H1 (cell line): ENCODE data around the gene UNC13C. TPM values are rescaled to one million over a fixed set of nuclear protein-coding genes. Genes with fewer than 3 reads are reported as not detected.

Experiments
- CTCF ChIA-PET: fragments of 300-600 bp; sonication (Branson Sonifier 250); formaldehyde crosslinking; loops from one replicate; lab custom pipeline; 2021; ENCODE audit not compliant: partially characterized antibody; lab: Charles Lee
- POLR2A ChIA-PET: fragments of 300-600 bp; sonication (Branson Sonifier 250); formaldehyde crosslinking; loops from one replicate; lab custom pipeline; 2021; ENCODE audit warnings: inconsistent platforms; ENCODE audit not compliant: partially characterized antibody; lab: Charles Lee
- DNase-seq, 2 experiments: peaks; one replicate each; pipeline versions ENCODE4 v3.0.0 to v3.0.0-alpha.2; 2010 to 2022; ENCODE audit warnings: low spot score in 2 of 2, low read depth in 1 of 2, mixed read lengths in 1 of 2
- FAIRE-seq: peaks from 2 replicates; lab custom pipeline; 2011; peaks lifted over from hg19 to GRCh38; lab: Jason Lieb, UNC
- H2AFZ ChIP-seq: 2 replicates; pipeline ENCODE4 v1.8.1; 2012; ENCODE audit warnings: low read length, inconsistent platforms
- H2AK5ac ChIP-seq: 2 replicates; pipeline ENCODE4 v1.6.1; 2013; ENCODE audit warnings: low read depth, low read length
- H2BK120ac ChIP-seq: replicated peaks from 2 replicates; pipeline ENCODE3; 2013; ENCODE audit warnings: low read depth, low read length, inconsistent platforms
- H2BK12ac ChIP-seq: 2 replicates; pipeline ENCODE4 v1.6.1; 2013; ENCODE audit warnings: low read depth, low read length
- H2BK15ac ChIP-seq: 2 replicates; pipeline ENCODE4 v1.6.1; 2013; ENCODE audit warnings: low read length
- H2BK20ac ChIP-seq: 2 replicates; pipeline ENCODE4 v1.6.1; 2013; ENCODE audit warnings: low read length
- H2BK5ac ChIP-seq: 2 replicates; pipeline ENCODE4 v1.6.1; 2013; ENCODE audit warnings: low read depth, low read length
- H3K14ac ChIP-seq: 2 replicates; pipeline ENCODE4 v1.6.1; 2013; ENCODE audit warnings: inconsistent platforms; ENCODE audit not compliant: insufficient read length
- H3K18ac ChIP-seq: 2 replicates; pipeline ENCODE4 v1.6.1; 2013; ENCODE audit warnings: low read length; ENCODE audit errors: extremely low read depth
- H3K23ac ChIP-seq: 2 replicates; pipeline ENCODE4 v1.6.1; 2013; ENCODE audit warnings: inconsistent platforms; ENCODE audit not compliant: insufficient read length
- H3K23me2 ChIP-seq: 2 replicates; pipeline ENCODE4 v1.6.1; 2013; ENCODE audit warnings: low read depth, low read length
- H3K27ac ChIP-seq: 2 replicates; pipeline ENCODE4 v1.6.1; 2011; ENCODE audit warnings: low read depth, low read length, inconsistent platforms
- H3K27me3 ChIP-seq, 4 experiments: replicated peaks in 1 of 4; 1 replicate in 1 of 4; 2 replicates in 3 of 4; pipeline versions ENCODE4 v1.6.1 to v1.8.1; 2011 to 2013; ENCODE audit warnings: low read length in 3 of 4, mild to moderate bottlenecking in 3 of 4, inconsistent platforms in 2 of 4, mixed read lengths in 2 of 4, moderate library complexity in 1 of 4; ENCODE audit not compliant: control insufficient read depth in 3 of 4, insufficient read depth in 3 of 4; ENCODE audit errors: extremely low read depth in 1 of 4
- H3K36me3 ChIP-seq, 4 experiments: 2 replicates each; pipeline versions ENCODE4 v1.6.1 to v1.8.1; 2011 to 2013; ENCODE audit warnings: mild to moderate bottlenecking in 4 of 4, low read length in 3 of 4, moderate library complexity in 2 of 4, control low read depth in 1 of 4, inconsistent platforms in 1 of 4; ENCODE audit not compliant: insufficient read depth in 4 of 4, control insufficient read depth in 2 of 4
- H3K4ac ChIP-seq: replicated peaks from 2 replicates; pipeline ENCODE3; 2013; ENCODE audit warnings: low read length, low read depth, mixed read lengths, inconsistent platforms; ENCODE audit not compliant: insufficient read length
- H3K4me1 ChIP-seq, 4 experiments: replicated peaks in 1 of 4; 1 replicate in 1 of 4; 2 replicates in 3 of 4; pipeline versions ENCODE4 v1.6.1 to v1.8.1; 2011 to 2013; ENCODE audit warnings: low read length in 3 of 4, inconsistent platforms in 2 of 4, mixed read lengths in 1 of 4; ENCODE audit not compliant: insufficient read depth in 4 of 4, control insufficient read depth in 3 of 4
- H3K4me2 ChIP-seq, 2 experiments: 2 replicates each; pipeline versions ENCODE4 v1.6.1 to v1.8.1; 2011 to 2013; ENCODE audit warnings: low read depth in 2 of 2, low read length in 2 of 2, control low read depth in 1 of 2, inconsistent platforms in 1 of 2, mild to moderate bottlenecking in 1 of 2; ENCODE audit not compliant: insufficient read depth in 1 of 2
- H3K4me3 ChIP-seq, 4 experiments: fragments of 200-600, 300-600 bp in 1 of 4; sonication (generic), shearing (Covaris generic), sonication (Bioruptor Twin) in 1 of 4; 2 replicates each; pipeline versions ENCODE4 v1.5.1 to v1.8.1; 2011 to 2016; ENCODE audit warnings: low read length in 4 of 4, low read depth in 3 of 4, control low read depth in 2 of 4, inconsistent platforms in 2 of 4, mild to moderate bottlenecking in 2 of 4, mixed read lengths in 1 of 4, moderate library complexity in 1 of 4; ENCODE audit not compliant: insufficient read depth in 2 of 4; ENCODE audit errors: extremely low read depth in 1 of 4
- H3K56ac ChIP-seq: replicated peaks from 2 replicates; pipeline ENCODE3; 2013; ENCODE audit warnings: low read depth, mild to moderate bottlenecking, mixed read lengths, low read length, inconsistent platforms; ENCODE audit not compliant: insufficient read length
- H3K79me1 ChIP-seq: 2 replicates; pipeline ENCODE4 v1.6.1; 2013; ENCODE audit warnings: low read depth, low read length, control low read depth
- H3K79me2 ChIP-seq, 2 experiments: 2 replicates each; pipeline versions ENCODE4 v1.6.1 to v1.8.1; 2012 to 2013; ENCODE audit warnings: low read length in 2 of 2, mild to moderate bottlenecking in 2 of 2, inconsistent platforms in 1 of 2; ENCODE audit not compliant: insufficient read depth in 2 of 2, control insufficient read depth in 1 of 2
- H3K9ac ChIP-seq, 4 experiments: replicated peaks in 1 of 4; 1 replicate in 1 of 4; 2 replicates in 3 of 4; pipeline versions ENCODE4 v1.6.1 to v1.8.1; 2011 to 2013; ENCODE audit warnings: low read depth in 3 of 4, low read length in 3 of 4, control low read depth in 2 of 4, mild to moderate bottlenecking in 2 of 4, moderate library complexity in 2 of 4, inconsistent platforms in 1 of 4; ENCODE audit errors: extremely low read depth in 1 of 4
- H3K9me3 ChIP-seq, 2 experiments: 2 replicates each; pipeline versions ENCODE4 v1.6.1 to v1.8.1; 2012 to 2013; ENCODE audit warnings: mild to moderate bottlenecking in 2 of 2, moderate library complexity in 2 of 2, control low read depth in 1 of 2, inconsistent platforms in 1 of 2, low read depth in 1 of 2, low read length in 1 of 2, mixed read lengths in 1 of 2; ENCODE audit not compliant: insufficient read depth in 2 of 2
- H4K20me1 ChIP-seq, 2 experiments: replicated peaks in 1 of 2; 2 replicates each; pipeline versions ENCODE3 to v1.8.1; 2011 to 2013; ENCODE audit warnings: inconsistent platforms in 2 of 2, low read length in 2 of 2, mild to moderate bottlenecking in 1 of 2; ENCODE audit not compliant: insufficient read depth in 2 of 2, control insufficient read depth in 1 of 2
- H4K5ac ChIP-seq: 2 replicates; pipeline ENCODE4 v1.6.1; 2013; ENCODE audit warnings: low read length, low read depth, mixed read lengths, inconsistent platforms; ENCODE audit not compliant: insufficient read length
- H4K8ac ChIP-seq: 2 replicates; pipeline ENCODE4 v1.8.0; 2013; ENCODE audit warnings: mild to moderate bottlenecking, moderate library complexity, low read length, inconsistent platforms; ENCODE audit not compliant: insufficient read depth; ENCODE audit errors: extremely low read depth
- H4K91ac ChIP-seq: replicated peaks from 2 replicates; pipeline ENCODE3; 2013; ENCODE audit warnings: low read length, mixed read lengths, inconsistent platforms; ENCODE audit not compliant: insufficient read length
- BCL11A ChIP-seq, 2 experiments: IDR thresholded peaks; one replicate each; pipeline ENCODE4 v1.6.1; 2011; ENCODE audit warnings: low read depth in 2 of 2, low read length in 2 of 2, mild to moderate bottlenecking in 2 of 2
- EGR1 ChIP-seq: IDR thresholded peaks from 2 replicates; pipeline ENCODE4 v1.6.1; 2011; ENCODE audit warnings: low read depth, low read length, borderline replicate concordance
- NANOG ChIP-seq: IDR thresholded peaks from 2 replicates; pipeline ENCODE4 v1.6.1; 2011; ENCODE audit warnings: low read length, low read depth, mild to moderate bottlenecking, inconsistent platforms; ENCODE audit not compliant: insufficient read depth, poor library complexity, severe bottlenecking
- POU5F1 ChIP-seq: IDR thresholded peaks from 2 replicates; pipeline ENCODE4 v1.6.1; 2011; ENCODE audit warnings: low read depth, mild to moderate bottlenecking, low read length, moderate library complexity
- SIRT6 ChIP-seq: IDR thresholded peaks from one replicate; pipeline ENCODE4 v1.7.1; 2012; ENCODE audit warnings: low read length, inconsistent platforms
- WGBS, 2 experiments: shearing (Covaris generic) in 1 of 2; methylation state at CpG; one replicate each; pipeline versions ENCODE4 v1.1.6 to v1.1.7; 2013 to 2015; ENCODE audit warnings: low lambda C conversion rate in 2 of 2, mixed read lengths in 2 of 2, inconsistent platforms in 1 of 2, low coverage in 1 of 2, missing lambda C conversion rate in 1 of 2; ENCODE audit not compliant: insufficient replicate concordance in 2 of 2, insufficient coverage in 1 of 2, insufficient read length in 1 of 2; ENCODE audit errors: extremely low coverage in 1 of 2, missing lambda C conversion rate in 1 of 2; 5-methylcytosine and 5-hydroxymethylcytosine counted together
- polyA plus RNA-seq, 7 experiments: library from polyadenylated mRNA; depleted of rRNA in 3 of 7; stranded (reverse) in 5 of 7; unstranded in 2 of 7; fragments of >200 nt in 5 of 7; fragments of 200-250 nt in 2 of 7; gene quantifications; 1 replicate in 5 of 7; 2 replicates in 1 of 7; 4 replicates in 1 of 7; pipeline versions ENCODE4 v1.2.1 to v1.2.3, GENCODE V29; 2011 to 2013; ENCODE audit warnings: missing spikeins in 2 of 7, mixed read lengths in 2 of 7
- total RNA-seq: library from RNA; stranded (reverse); fragmentation: NEBNext Ultra II Directional; extraction: Animal tissue kit (Norgen Biotek cat#: 25700); gene quantifications from 2 replicates; pipeline ENCODE4 v1.2.1, GENCODE V29; 2021
- TF ChIP-seq, protein P1 (sequence below): IDR thresholded peaks from 2 replicates; pipeline ENCODE4 v1.6.1; 2011; ENCODE audit warnings: low read length, improper control_type of control experiment

UNC13C gene
- total and polyA plus RNA-seq, 2 of the 8 experiments (the other 6 are each of a cell fraction or from before 2014, with no cell fraction given): 0.02 to 0.13 TPM

DNA sequence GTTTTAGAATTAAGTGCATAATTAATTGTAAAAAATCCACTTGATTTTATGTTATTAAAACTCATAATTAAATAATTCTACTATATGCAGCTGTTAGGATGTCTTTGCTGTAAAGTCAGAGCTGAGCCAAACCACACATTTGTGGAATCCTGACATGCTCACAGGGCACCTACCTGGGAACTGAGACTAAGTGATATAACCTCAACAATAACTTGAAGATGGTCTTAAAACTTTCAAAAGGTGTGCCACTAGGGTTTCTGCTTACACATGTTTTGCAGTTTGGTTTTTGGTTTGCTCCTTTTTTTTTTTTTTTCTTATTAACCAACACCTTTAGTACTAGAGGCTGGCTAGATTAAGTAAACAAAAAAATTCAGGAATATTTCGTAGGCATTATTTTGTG is 549.8 kb downstream of the UNC13C start:
- WGBS, 2 experiments: 70% methylated on average over 1 of the region's 1 CpG; no CpG with 5 or more reads in 1 of the 2 experiments
- no peaks in the 10 kb centered on the region for H3K4me1 ChIP-seq
- H3K9me3 ChIP-seq: no peaks in the 10 kb centered on the region
- H3K4me2 ChIP-seq: no peak overlapping the region
- H2BK15ac ChIP-seq: no peak overlapping the region
- no peak overlapping the region for H4K91ac ChIP-seq
- H3K56ac ChIP-seq: no peak overlapping the region
- H3K36me3 ChIP-seq: no peaks in the 10 kb centered on the region
- no peak overlapping the region for H4K8ac ChIP-seq
- H2BK5ac ChIP-seq: no peak overlapping the region
- H3K23me2 ChIP-seq: no peaks in the 10 kb centered on the region
- POLR2A ChIA-PET: no interaction called here
- no peak overlapping the region for H3K14ac ChIP-seq
- no peak overlapping the region for H3K27ac ChIP-seq
- H3K23ac ChIP-seq: no peak overlapping the region
- CTCF ChIA-PET: no interaction called here
- H2BK120ac ChIP-seq: no peak overlapping the region
- DNase-seq (no peak), FAIRE-seq (no peak)
- no peak overlapping the region for H3K4ac ChIP-seq
- no peak overlapping the region for H3K18ac ChIP-seq
- no peak overlapping the region for H3K9ac ChIP-seq
- H4K20me1 ChIP-seq: no peaks in the 10 kb centered on the region
- no peak overlapping the region for H2AFZ ChIP-seq
- no peak overlapping the region for H2BK20ac ChIP-seq
- H3K27me3 ChIP-seq: no peaks in the 10 kb centered on the region
- no peak overlapping the region for H3K4me3 ChIP-seq
- H2BK12ac ChIP-seq: no peak overlapping the region
- no peak overlapping the region for H2AK5ac ChIP-seq
- no peak overlapping the region for H4K5ac ChIP-seq
- no peaks in the 10 kb centered on the region for H3K79me2 ChIP-seq
- no peaks in the 10 kb centered on the region for H3K79me1 ChIP-seq
- TF ChIP-seq POU5F1: no peak
- TF ChIP-seq EGR1: no peak
- TF ChIP-seq NANOG: no peak
- no peak for TF ChIP-seq SIRT6
- TF ChIP-seq BCL11A (IDR thresholded peaks at IDR 0.05; ENCODE audit: low read depth in 2 of 2, low read length in 2 of 2): no peak
- TF ChIP-seq, protein P1, sequence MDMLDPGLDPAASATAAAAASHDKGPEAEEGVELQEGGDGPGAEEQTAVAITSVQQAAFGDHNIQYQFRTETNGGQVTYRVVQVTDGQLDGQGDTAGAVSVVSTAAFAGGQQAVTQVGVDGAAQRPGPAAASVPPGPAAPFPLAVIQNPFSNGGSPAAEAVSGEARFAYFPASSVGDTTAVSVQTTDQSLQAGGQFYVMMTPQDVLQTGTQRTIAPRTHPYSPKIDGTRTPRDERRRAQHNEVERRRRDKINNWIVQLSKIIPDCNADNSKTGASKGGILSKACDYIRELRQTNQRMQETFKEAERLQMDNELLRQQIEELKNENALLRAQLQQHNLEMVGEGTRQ: no peak
